GM18858 (cell line): ENCODE results near the gene C4orf46.
A peak's percentile ranks its signal among the peaks of the same experiment; 100 is the strongest.
"Not testable (repeated sequence)": the region's sequence is repeated elsewhere in the genome, so short reads cannot be mapped to it uniquely, and the experiment has no call there.

Source experiments
- ATAC-seq: cut with Tn5 transposase; IDR thresholded peaks from one replicate; pipeline ENCODE4 v1.9.1; 2021; ENCODE audit not compliant: unreplicated experiment

C4orf46 gene

DNA sequence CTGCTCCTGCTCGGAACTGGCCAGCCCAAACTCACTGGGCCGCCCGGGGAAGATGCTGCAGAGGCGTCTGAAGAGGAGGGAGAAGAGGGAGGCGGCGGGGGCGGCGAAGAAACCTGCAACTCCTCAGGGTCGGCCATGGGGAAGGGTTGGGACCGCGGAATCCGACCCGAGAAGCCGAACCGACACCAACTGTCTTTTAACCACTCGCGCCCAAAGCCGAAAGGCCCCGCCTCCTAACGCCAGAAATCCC is at the start of gene C4orf46:
TSS of gene C4orf46 (minus strand) at position 223 of the 250 bp plus-strand sequence. CDS start at position 137, 86 bp downstream.
- no peak for ATAC-seq

- no peak for ATAC-seq
These were observed 44.1 kb upstream of the C4orf46 start for GRCh38 chr4:158715802-158716201.

DNA sequence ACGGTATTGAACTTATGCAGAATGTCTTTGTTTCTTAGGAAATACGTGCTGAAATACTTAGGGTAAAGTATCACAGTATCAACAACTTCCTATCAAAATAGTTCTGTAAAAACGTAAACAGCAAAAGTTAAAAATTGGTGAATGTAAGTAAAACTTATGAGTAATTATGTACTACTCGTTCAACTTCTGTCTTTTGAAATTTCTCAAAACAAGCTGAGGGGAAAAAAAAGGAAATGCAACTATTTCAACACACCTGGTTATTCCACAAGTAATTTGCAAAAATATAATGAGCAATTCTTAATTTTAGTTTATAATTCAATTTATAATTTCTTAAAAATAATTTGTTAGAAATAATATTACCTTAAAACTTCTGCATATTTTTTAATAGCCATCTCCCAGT is 43.2 kb upstream of the C4orf46 start:
- ATAC-seq = no peak

- ATAC-seq = not testable (repeated sequence)
These were observed 40.9 kb upstream of the C4orf46 start for GRCh38 chr4:158712622-158713021.

- no peak for ATAC-seq
These were observed 39.1 kb upstream of the C4orf46 start for GRCh38 chr4:158710814-158711213.

GRCh38 chr4:158704274-158704673 is 32.6 kb upstream of the C4orf46 start:
- ATAC-seq = no peak

DNA sequence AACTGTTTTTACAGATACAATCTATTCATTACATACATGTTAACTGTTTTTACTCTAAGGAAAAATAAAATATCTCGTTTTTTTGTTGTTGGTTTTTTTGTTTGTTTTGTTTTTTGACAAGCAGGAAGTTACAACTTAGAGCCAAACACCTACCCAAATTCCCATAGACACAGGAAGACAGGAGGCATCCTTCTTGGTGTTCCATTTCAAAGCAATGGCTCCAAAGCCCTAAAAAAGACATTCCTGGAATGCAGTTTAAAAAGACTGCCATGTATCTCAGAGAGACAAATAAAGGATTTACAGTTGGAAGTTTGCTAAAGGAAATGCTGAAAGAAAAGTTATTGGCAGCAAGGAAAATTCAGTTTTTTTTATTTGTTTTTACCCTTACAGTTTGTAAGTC is 17.1 kb upstream of the C4orf46 start:
- ATAC-seq = no peak

DNA sequence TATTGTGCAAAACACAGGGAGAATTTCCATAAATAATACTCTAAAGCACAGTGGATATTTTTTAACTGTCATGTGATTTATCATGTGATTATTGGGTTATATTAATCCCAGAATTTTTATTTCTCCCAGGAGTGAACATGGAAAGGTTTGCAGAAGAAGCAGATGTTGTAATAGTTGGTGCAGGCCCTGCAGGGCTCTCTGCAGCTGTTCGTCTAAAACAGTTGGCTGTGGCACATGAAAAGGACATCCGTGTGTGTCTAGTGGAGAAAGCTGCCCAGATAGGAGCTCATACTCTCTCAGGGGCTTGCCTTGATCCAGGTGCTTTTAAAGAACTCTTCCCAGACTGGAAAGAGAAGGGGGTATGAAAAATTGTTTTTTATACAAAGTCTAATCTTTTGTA is 10.4 kb upstream of the C4orf46 start:
- no peak for ATAC-seq

GRCh38 chr4:158681629-158682028 is 9.9 kb upstream of the C4orf46 start:
- no peak for ATAC-seq

DNA sequence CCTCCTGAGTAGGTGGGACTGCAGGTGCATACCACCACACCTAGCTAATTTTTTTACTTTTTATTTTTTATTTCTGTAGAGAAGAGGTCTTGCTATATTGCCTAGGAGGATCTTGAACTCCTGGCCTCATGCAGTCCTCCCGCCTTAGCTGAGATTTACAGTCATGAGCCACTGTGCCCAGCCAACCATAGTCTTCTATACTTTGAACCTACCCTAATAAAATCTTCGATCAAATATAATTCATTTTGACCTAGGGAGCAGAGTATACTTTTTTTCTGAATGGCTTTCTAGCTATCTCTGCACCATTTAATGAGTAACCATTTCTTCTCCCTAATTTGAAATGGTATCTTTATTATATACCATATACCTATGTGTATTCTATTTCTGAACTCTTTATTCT is 7.1 kb upstream of the C4orf46 start:
- no peak for ATAC-seq

GRCh38 chr4:158676076-158676475 is 4.4 kb upstream of the C4orf46 start:
- ATAC-seq = no peak

- no peak for ATAC-seq
These were observed 1.9 kb upstream of the C4orf46 start for GRCh38 chr4:158673633-158674032.

DNA sequence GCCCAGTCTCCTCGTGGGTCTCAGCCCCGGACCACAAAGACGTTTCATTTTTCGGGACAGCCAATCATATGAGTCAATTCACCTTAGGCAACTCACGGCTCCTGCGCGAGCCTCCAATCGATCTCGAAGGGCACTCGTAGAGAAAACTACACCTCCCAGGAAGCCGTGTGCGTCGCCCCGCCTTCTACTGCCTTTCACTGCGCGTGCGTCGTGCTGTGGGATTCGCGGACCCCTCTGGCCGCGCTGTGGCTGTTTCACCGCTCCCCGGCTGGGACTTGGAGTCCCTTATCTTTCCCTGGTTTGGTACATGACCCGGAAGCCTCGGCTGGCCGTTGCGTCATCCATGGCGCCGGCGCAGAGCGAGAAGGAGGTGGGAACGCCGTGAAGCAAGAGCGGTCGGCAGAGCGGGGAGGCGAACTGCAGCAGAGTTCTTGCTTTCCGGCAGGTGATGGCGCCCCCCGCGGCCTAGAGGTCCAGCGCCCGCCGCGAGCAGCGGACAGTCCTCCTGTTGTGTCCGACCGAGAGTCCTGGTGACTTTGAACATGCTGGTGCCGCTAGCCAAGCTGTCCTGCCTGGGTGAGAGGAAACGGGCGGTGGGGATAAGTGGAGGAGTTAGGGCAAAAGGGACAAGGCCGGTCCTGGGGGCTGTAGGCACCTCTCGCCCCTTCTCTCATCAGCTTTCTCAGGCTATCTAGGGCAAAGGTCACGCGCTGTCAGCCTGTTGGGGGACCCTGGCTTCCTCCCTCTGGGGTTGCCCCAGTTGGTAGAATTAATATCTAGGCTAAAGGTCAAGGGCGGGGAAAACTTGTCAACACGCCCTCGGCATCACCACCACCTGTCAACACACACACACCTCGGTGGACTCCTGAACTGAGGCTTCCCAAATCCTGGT is 474 bp upstream of the C4orf46 start, which contains the start of gene ETFDH:
TSS of gene ETFDH (plus strand) at position 382 of the 892 bp plus-strand sequence. CDS start at position 543, 161 bp downstream.
- peak; percentile 88 for ATAC-seq

DNA sequence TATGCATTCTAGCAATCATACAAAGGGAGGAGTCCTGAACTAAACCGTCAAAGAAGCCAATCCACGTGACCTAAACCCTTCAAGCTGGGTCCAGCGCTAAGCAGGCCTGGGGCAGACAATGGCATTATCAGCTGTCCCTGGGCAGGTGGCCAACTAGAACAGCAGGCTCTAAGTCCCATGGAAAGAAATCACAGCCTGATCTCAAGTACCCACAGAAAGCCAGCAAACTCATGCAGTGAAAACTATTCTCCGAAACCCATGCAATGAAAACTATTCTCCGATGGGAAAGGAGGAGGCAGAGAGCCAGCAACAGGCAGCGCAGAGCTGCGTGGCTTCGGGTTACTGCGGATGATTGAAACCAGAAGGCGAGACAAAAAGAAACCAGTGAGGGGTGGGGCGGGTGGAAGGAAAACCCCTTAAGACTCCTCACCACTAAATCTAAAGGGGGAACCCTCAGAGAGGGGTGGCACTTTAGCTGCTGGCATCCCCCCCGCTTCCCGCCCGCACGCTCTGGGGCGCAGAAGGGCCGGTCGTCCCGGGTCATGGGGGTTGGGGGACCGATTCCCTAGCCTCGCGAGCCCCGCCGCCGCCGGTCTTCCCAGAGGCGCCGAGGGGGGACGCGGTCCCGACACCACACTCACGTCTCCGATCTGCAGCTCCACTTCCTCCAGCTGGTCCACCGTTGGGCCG is 567 bp downstream of the C4orf46 start:
- ATAC-seq = peak; percentile 18

- ATAC-seq = no peak
These were observed 2.4 kb downstream of the C4orf46 start for GRCh38 chr4:158669310-158669709.

DNA sequence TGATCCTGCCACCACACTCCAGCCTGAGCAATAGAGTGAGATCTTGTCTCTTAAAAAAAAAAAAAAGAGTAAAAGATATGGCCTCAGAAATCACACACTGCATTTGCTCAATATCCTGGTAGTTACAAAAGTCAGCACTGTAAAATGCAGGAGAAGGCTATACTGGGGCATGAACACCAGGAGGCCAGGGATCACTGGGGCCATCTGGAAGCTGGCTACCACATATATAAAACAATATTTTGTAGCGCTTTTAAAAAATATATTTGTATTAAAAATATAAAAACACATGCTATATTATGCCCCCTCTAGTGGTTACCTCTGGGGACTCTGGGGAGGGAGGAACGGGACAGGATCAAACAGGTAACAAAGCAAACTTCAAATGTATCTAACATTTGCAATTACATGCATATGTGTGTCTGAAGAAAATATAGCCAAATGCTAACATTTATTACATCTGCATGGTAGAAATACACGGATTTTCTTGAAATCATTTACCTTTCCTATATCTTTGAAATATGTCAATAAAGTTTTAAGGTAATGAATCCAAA is 4.0 kb downstream of the C4orf46 start:
- ATAC-seq = no peak

DNA sequence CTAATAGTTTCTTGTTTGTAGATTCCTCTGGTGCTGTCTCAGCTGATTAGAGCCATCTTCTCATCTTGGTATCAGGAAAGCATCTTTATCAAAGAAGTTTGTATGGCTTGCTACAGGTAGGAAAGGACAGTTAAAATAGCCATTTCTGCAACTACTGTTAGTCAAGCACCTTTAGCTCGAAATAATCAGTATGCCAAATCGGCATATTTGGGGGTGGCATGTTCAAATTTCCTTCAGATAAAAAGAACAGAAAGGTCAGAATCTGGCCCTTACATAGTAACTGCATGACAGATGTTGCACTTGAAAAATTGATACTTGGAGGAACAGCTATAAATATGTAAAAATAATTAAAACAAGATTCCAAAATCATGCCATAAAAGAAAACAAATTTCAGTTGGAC is 4.8 kb downstream of the C4orf46 start:
- no peak for ATAC-seq

GRCh38 chr4:158664806-158665205 is 6.9 kb downstream of the C4orf46 start:
- ATAC-seq = no peak

- ATAC-seq = not testable (repeated sequence)
These were observed 7.7 kb downstream of the C4orf46 start for GRCh38 chr4:158663707-158664625.

GRCh38 chr4:158663255-158663654 is 8.4 kb downstream of the C4orf46 start:
- not testable (repeated sequence) for ATAC-seq

GRCh38 chr4:158657291-158657690 is 14.4 kb downstream of the C4orf46 start:
- ATAC-seq = no peak
